Right renal cortex interstitium (tissue), 3 donors: ENCODE measurements around the gene GOLGA6L4. TPM values are rescaled to one million over a fixed set of nuclear protein-coding genes. Genes with fewer than 3 reads are reported as not detected.
"Not testable (repeated sequence)": the region's sequence is repeated elsewhere in the genome, so short reads cannot be mapped to it uniquely, and the experiment has no call there.

Source experiments
- DNase-seq, 3 donors: peaks; one replicate each; pipeline ENCODE4 v3.0.0-alpha.2; 2013; ENCODE audit warnings: low read depth in 3 of 3, low spot score in 2 of 3
- polyA plus RNA-seq, 3 donors: library from polyadenylated mRNA; unstranded; fragments of 120-200 nt; gene quantifications; one replicate each; pipeline ENCODE4 v1.2.1, GENCODE V29; 2013; ENCODE audit not compliant: insufficient read length in 3 of 3

GOLGA6L4 gene, protein sequence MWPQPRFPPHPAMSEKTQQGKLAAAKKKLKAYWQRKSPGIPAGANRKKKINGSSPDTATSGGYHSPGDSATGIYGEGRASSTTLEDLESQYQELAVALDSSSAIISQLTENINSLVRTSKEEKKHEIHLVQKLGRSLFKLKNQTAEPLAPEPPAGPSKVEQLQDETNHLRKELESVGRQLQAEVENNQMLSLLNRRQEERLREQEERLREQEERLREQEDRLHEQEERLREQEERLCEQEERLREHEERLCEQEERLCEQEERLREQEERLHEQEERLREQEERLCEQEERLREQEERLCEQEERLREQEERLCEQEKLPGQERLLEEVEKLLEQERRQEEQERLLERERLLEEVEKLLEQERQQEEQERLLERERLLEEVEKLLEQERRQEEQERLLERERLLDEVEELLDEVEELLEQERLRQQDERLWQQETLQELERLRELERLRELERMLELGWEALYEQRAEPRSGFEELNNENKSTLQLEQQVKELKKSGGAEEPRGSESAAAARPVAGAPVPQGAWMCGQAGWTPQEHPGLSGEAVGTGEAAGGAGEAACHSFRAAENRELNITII
- polyA plus RNA-seq, result 10 to 100 TPM; 10.0 to 11.9 (median 11.5) TPM

DNA sequence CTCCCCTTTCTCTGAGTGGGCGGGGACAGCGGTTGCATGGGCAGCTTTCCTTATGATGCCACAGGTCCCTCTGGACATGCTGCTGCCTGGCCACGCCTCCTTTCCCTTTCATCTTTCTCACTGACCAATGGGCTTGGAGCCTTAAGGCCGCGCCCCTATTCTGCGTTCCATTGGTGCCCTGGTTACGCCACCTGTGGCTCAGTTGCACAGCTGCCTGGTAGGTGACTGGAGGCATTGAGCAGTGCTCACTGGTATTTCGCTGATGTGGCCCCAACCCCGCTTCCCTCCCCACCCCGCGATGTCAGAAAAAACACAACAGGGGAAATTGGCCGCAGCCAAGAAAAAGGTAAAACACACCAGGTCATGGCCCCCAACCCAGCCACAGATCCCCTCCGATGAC, at the start of gene GOLGA6L4:
Gene GOLGA6L4, plus strand, starts transcription at position 201 of the 400 bp plus-strand sequence. Its CDS starts 62 bp downstream, at position 263.
- DNase-seq, result not testable (repeated sequence)

DNA sequence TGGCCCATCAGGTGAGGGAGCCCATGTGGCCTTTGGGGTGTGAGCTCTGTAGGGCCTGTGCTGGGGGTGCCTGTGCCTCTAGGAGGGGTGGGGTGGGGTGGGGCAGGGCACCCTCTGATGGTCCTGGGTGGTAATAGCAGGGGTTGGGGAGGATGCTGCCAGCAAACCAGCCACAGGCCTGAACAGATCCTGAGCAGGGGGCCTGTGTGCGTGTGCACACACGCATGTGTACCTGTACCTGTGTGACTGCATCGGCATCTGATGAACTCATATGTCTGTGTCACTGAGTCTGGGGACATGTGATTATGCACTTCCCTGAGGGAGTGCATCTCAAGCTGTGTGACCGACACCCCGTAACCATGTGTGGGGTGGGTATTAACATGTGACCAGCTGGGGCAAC, 42.6 kb upstream of the GOLGA6L4 start:
- DNase-seq, result not testable (repeated sequence)

DNA sequence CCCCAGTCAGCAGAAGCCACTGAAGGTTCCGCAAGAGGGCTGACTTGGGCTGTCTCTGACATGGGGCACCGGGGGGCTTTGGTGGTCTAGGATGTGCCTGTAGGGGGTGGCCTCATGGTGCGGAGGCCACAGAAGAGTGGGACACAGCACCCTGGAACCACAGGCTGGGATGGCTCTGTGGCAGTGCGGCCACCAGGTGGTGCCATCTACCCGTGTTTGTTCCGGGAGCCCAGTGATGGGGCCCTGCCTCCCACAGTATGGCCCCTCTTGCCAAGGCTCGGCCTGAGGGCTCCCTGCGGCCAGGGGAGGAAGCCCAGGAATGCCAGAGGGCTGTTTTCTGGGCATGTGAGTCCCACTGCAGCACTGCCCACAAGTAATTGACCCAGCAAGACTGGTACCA, 40.0 kb upstream of the GOLGA6L4 start:
- DNase-seq, result not testable (repeated sequence)

DNA sequence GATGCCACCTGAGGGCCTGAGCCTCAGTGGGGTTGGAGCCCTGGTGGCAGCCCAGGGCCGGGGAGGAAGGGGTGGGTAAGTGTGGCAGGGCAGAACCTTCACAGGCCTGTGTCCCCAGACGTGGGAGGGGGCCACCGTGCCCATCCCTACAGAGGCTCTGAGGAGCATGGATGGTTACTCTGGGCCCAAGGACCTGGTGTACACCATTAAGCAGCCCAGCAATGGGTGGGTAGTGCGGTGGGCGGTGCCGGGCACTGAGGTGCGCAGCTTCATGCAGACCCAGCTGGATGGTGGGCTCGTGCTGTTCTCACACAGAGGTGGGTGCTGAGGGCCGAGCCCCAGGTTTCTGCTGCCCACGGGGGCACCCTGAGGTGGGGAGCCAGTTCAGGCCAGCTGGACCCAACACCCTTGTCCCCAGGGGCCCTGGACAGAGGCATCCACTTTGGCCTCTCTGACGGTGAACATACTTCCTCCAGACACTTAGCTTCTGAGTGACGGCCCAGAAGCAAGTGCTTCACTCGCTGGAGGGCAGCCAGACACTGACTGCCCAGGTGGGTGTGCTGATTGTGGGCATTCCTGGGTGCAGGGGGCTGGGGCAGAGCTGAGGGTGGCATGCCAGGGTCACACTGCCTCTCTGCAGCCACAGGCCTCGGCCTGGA, 38.9 kb upstream of the GOLGA6L4 start:
- not testable (repeated sequence) for DNase-seq

- not testable (repeated sequence) for DNase-seq
These were observed 35.7 kb upstream of the GOLGA6L4 start for GRCh38 chr15:84199865-84200264.

- not testable (repeated sequence) for DNase-seq
These were observed 10.9 kb downstream of the GOLGA6L4 start for GRCh38 chr15:84246441-84246840.
